Head of caudate nucleus (tissue), 42 donors: ENCODE data around the gene UGT3A1.
"Not testable (repeated sequence)": the region's sequence is repeated elsewhere in the genome, so short reads cannot be mapped to it uniquely, and the experiment has no call there.

Source experiments
- DNase-seq, 42 donors: peaks; one replicate each; pipeline versions ENCODE4 v3.0.0 to v3.0.0-alpha.2; 2020 to 2021; ENCODE audit warnings: mixed read lengths in 7 of 42
- intact Hi-C: fragments of 100-400 bp; cut with DNase I; formaldehyde crosslinking; loops from one replicate; pipeline ENCODE4 v1.15.0; 2022

UGT3A1 gene

GRCh38 chr5:35999547-35999946, 8.4 kb upstream of the UGT3A1 start:
- intact Hi-C loops: no loop called here
- no peak for DNase-seq

GRCh38 chr5:35996076-35996475, 4.9 kb upstream of the UGT3A1 start:
- DNase-seq: no peak
- intact Hi-C loops: no loop called here

GRCh38 chr5:35990520-35990919, 670 bp downstream of the UGT3A1 start:
- intact Hi-C loops: no loop called here
- no peak for DNase-seq

GRCh38 chr5:35988529-35988928, 2.7 kb downstream of the UGT3A1 start:
- no peak for DNase-seq
- intact Hi-C loops: no loop called here

GRCh38 chr5:35987776-35988175, 3.4 kb downstream of the UGT3A1 start:
- intact Hi-C loops: no loop called here
- no peak for DNase-seq

GRCh38 chr5:35979715-35980114, 11.5 kb downstream of the UGT3A1 start:
- intact Hi-C loops: no loop called here
- no peak for DNase-seq

GRCh38 chr5:35976859-35977258, 14.3 kb downstream of the UGT3A1 start:
- intact Hi-C loops, DNase-seq: not testable (repeated sequence)

GRCh38 chr5:35974570-35974969, 16.6 kb downstream of the UGT3A1 start:
- intact Hi-C loops: no loop called here
- DNase-seq: no peak

GRCh38 chr5:35971878-35972210, 19.3 kb downstream of the UGT3A1 start:
- intact Hi-C loops: no loop called here

GRCh38 chr5:35971186-35971877, 19.9 kb downstream of the UGT3A1 start:
- intact Hi-C loops: no loop called here
- no peak for DNase-seq

More at GRCh38 chr5:35971878-35972210, 19.3 kb downstream of the UGT3A1 start:
- DNase-seq: no peak

- intact Hi-C loops: no loop called here
- DNase-seq: no peak
Observed at GRCh38 chr5:35963381-35963843, 27.8 kb downstream of the UGT3A1 start.

GRCh38 chr5:35960328-35960727, 30.9 kb downstream of the UGT3A1 start:
- intact Hi-C loops: no loop called here
- DNase-seq: no peak

- intact Hi-C loops: no loop called here
- no peak for DNase-seq
Observed at GRCh38 chr5:35956429-35956828, 34.8 kb downstream of the UGT3A1 start.

- intact Hi-C loops: no loop called here
- DNase-seq: no peak
Observed at GRCh38 chr5:35954175-35954574, 37.0 kb downstream of the UGT3A1 start.

- intact Hi-C loops: no loop called here
- no peak for DNase-seq
Observed at GRCh38 chr5:35947085-35947484, 44.1 kb downstream of the UGT3A1 start.

GRCh38 chr5:35939639-35940038, 51.6 kb downstream of the UGT3A1 start:
- no peak for DNase-seq
- intact Hi-C loops: no loop called here

- intact Hi-C loops: no loop called here
- peak in 34 of 42 donors; percentile 10 to 74 (median 48) for DNase-seq
Observed at GRCh38 chr5:35938568-35939227, 52.5 kb downstream of the UGT3A1 start, which contains the start of gene CAPSL. Gene CAPSL (minus strand): TSS chr5:35938622. CDS start chr5:35921120, 17,502 bp downstream.

- intact Hi-C loops: loop anchor here (5.0 to 10.0 kb wide), 3 partner anchors 272 to 842 kb away; partner anchors contain the start of gene SPEF2
- peak in 34 of 42 donors; percentile 15 to 89 (median 62) for DNase-seq
Observed at GRCh38 chr5:35926389-35927051, 64.7 kb downstream of the UGT3A1 start.

- peak; percentile 65 to 90 (median 81) for DNase-seq
- intact Hi-C loops: loop anchor here (5.0 to 10.0 kb wide), 4 partner anchors 148 to 840 kb away; partner anchors contain the start of gene SPEF2
Observed at GRCh38 chr5:35924950-35925722, 66.1 kb downstream of the UGT3A1 start.
